Activated CD4-positive, CD25-positive, alpha-beta regulatory T cell (primary cell): ENCODE results near the gene COL6A2.

Source experiments
- DNase-seq, 4 experiments: peaks; one replicate each; lab custom pipeline; 2025; lab: John Stamatoyannopoulos, UW

Gene COL6A2

GRCh38 chr21:46114963-46115362, 17.1 kb downstream of the COL6A2 start:
- DNase-seq = no peak

DNA sequence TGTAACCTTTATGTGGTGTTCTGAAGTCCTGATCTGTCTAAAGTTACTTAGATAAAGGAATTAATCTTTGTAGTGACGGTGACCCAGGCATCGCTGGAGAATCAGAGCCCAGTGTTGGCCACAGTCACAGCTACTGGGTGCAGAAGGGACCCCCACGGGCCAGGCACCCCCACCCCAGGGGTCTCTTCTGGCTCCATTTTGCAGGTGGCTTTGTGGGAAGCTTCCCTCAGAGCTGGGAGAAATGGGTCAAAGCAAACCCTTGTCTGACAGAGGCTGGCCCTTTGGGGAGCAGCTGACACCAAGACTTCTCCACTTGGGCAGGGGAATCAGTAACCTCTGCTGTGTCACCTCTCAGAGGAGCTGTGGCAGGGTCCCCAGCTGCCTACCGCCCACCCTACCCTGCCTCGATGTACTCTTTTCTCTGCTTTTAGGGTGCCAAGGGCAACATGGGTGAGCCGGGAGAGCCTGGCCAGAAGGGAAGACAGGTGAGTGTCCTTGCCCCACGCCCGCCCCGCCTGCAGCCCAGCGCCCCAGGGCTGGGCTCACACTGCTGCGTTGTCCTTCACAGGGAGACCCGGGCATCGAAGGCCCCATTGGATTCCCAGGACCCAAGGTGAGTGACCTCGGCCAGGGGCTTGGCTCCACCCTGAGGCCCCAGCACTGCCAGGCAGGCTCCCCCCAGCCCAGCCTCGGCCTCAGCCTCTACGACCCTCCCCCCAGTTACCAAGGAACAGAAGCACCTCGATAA, 17.7 kb downstream of the COL6A2 start:
- no peak for DNase-seq

DNA sequence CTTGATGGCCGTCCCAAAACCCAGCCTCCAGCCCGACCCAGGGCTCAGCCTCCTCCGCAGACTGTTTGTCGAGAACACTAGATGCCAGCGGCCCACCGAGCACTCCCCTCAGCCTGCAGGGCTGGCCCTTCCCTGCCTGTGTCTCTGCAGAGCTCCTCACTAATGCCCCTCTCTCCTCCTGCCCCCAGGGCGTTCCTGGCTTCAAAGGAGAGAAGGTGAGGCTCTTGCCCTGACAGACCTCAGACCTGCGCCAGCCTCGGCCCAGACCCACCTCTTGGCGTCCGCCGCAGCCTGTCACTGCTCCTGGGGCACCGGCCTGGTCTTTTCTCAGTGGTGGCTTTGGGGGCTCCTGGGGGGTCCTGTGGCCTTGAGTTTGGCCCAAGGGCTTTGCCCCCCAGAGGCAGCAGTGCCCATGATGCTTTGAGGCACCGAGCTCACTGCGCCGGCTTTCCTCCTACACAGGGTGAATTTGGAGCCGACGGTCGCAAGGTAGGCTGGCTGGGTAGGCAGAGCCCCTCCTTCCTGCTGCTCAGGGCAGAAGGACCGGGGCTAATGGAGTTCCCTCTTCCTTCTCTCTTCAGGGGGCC, 18.4 kb downstream of the COL6A2 start:
- no peak for DNase-seq

GRCh38 chr21:46116776-46117585, 19.1 kb downstream of the COL6A2 start:
- DNase-seq = no peak

DNA sequence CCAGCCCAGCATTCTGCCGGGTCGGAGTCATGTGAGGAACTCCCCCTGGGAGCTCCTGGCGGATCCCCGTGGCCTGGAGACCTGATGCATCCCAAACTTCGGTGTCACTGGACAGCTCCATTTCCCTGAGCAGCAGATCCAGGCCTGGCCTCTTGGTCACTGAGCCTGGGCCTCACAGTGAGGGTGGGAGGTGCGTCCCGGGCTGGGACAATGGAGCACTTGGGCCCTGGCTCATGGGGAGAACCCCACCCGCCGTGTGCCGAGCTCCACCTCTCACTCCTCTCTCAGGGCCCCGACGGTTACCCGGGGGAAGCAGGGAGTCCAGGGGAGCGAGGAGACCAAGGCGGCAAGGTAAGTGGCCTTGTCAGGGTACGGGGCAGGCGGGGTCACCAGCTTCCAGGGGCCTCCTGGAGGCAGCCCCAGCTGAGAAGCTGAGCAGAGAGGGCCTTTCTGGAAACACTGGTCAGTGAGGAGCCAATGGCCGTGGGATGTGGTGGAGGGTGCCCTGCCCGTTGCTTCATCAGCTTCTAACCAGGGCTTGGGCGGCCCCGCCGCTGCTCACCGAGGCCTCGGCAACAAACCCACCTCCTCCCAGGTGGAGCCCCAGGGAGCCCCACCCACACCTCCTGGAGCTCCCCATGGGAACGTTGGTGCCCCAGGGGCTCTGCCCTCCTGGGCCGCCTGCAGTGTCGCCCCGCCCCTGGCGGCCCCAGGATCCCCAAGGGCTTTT, 19.8 kb downstream of the COL6A2 start:
- DNase-seq = no peak

GRCh38 chr21:46118316-46119143, 20.6 kb downstream of the COL6A2 start:
- DNase-seq = no peak

GRCh38 chr21:46119144-46119636, 21.3 kb downstream of the COL6A2 start:
- DNase-seq = no peak

- DNase-seq = no peak
These were observed 21.8 kb downstream of the COL6A2 start for GRCh38 chr21:46119637-46120271.

GRCh38 chr21:46120301-46121285, 22.7 kb downstream of the COL6A2 start:
- DNase-seq = no peak

GRCh38 chr21:46121286-46122221, 23.6 kb downstream of the COL6A2 start:
- DNase-seq = no peak

DNA sequence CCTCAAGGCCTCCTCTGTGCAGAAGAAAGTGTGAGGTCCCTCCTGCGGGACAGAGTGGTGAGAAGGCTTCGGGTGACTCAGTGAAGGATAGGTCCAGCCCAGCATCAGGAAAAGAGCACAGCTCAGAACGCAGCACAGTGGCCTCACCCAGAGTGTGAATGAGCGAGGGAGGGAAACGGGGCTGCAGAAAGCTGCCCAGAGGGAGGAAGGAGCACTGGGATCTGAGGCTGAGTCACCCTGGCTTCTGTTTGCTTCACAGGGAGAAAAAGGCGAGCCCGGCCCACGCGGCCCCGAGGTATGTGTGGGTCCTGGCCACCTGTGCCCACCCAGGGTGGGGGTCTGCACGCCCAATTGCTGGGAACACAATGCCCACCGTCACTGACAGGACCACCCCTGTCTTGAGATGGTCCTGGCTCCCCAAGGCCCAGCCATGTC, 24.3 kb downstream of the COL6A2 start:
- DNase-seq = no peak

- DNase-seq = no peak
These were observed 25.1 kb downstream of the COL6A2 start for GRCh38 chr21:46122758-46123683.

- no peak for DNase-seq
These were observed 26.4 kb downstream of the COL6A2 start for GRCh38 chr21:46124083-46124925.

DNA sequence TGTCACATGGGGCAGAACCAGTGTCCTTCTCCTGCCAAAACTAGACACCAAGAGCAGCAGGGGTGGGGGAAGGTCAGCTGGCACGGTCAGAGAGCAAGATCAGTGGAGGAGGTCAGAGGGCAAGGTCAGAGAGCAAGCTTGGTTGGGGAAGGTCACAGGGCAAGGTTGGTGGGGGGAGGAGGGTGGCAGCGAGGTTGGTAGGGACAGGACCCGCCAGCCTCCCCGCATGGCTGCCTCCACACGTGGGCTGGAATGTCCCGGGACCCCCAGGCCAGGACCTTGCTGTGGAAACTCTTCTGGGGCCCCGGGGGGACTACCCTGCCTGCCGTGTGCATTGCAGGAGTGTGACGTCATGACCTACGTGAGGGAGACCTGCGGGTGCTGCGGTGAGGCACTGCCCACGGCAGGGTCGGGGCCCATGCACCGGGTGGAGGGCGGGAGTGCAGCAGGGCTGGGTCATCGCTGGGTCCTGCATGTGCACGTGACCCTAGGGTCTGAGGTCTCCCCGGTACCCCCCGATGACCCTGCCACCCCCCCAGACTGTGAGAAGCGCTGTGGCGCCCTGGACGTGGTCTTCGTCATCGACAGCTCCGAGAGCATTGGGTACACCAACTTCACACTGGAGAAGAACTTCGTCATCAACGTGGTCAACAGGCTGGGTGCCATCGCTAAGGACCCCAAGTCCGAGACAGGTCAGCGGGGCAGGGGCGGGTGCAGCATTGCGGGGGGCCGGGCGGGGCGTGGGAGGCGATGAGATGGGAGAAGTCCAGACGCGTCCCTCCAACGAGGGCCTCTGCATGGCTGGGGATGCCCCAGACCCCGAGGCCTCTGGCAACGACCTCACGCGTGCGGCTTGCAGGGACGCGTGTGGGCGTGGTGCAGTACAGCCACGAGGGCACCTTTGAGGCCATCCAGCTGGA, 27.3 kb downstream of the COL6A2 start:
- no peak for DNase-seq

GRCh38 chr21:46125846-46126301, 28.0 kb downstream of the COL6A2 start:
- DNase-seq = no peak
